NCI-H69 (cell line): Measurements from ENCODE around the gene UEVLD.
A peak's percentile ranks its signal among the peaks of the same experiment; 100 is the strongest.

Experiments used
- DNase-seq: peaks from one replicate; lab custom pipeline; 2025; lab: John Stamatoyannopoulos, UW

Gene UEVLD

GRCh38 chr11:18581825-18582224 lies 6.7 kb downstream of the UEVLD start:
- no peak for DNase-seq

- DNase-seq, result no peak
Observed at GRCh38 chr11:18580113-18580766, 8.3 kb downstream of the UEVLD start.

GRCh38 chr11:18578975-18579598 lies 9.4 kb downstream of the UEVLD start:
- DNase-seq, result no peak

GRCh38 chr11:18575361-18575760 lies 13.2 kb downstream of the UEVLD start:
- DNase-seq, result no peak

- no peak for DNase-seq
Observed at GRCh38 chr11:18567081-18567480, 21.5 kb downstream of the UEVLD start.

- DNase-seq, result no peak
Observed at GRCh38 chr11:18566406-18566805, 22.1 kb downstream of the UEVLD start.

- DNase-seq, result no peak
Observed at GRCh38 chr11:18564149-18564548, 24.4 kb downstream of the UEVLD start.

- DNase-seq, result no peak
Observed at GRCh38 chr11:18563090-18563730, 25.3 kb downstream of the UEVLD start.

GRCh38 chr11:18548001-18548400 lies 40.5 kb downstream of the UEVLD start:
- DNase-seq, result peak; percentile 93

- DNase-seq, result peak; percentile 54
Observed at GRCh38 chr11:18540207-18541009, 48.1 kb downstream of the UEVLD start.

- DNase-seq, result no peak
Observed at GRCh38 chr11:18536209-18536608, 52.3 kb downstream of the UEVLD start.

GRCh38 chr11:18534245-18534644 lies 54.3 kb downstream of the UEVLD start:
- no peak for DNase-seq

GRCh38 chr11:18533365-18533764 lies 55.2 kb downstream of the UEVLD start:
- DNase-seq, result no peak

- peak; percentile 16 for DNase-seq
Observed at GRCh38 chr11:18527512-18527911, 61.0 kb downstream of the UEVLD start.

GRCh38 chr11:18526521-18527296 lies 61.8 kb downstream of the UEVLD start, which contains the start of gene TSG101:
Gene TSG101 (minus strand): TSS chr11:18526942. CDS start chr11:18526816, 126 bp downstream.
- DNase-seq, result peak; percentile 94

- DNase-seq, result no peak
Observed at GRCh38 chr11:18526130-18526520, 62.4 kb downstream of the UEVLD start.

- no peak for DNase-seq
Observed at GRCh38 chr11:18524248-18524647, 64.3 kb downstream of the UEVLD start.

- DNase-seq, result no peak
Observed at GRCh38 chr11:18523084-18523483, 65.5 kb downstream of the UEVLD start.

GRCh38 chr11:18522388-18522787 lies 66.1 kb downstream of the UEVLD start:
- peak; percentile 4 for DNase-seq

GRCh38 chr11:18521122-18521521 lies 67.4 kb downstream of the UEVLD start:
- no peak for DNase-seq

GRCh38 chr11:18502352-18502751 lies 86.2 kb downstream of the UEVLD start:
- DNase-seq, result no peak

- no peak for DNase-seq
Observed at GRCh38 chr11:18501629-18502028, 86.9 kb downstream of the UEVLD start.
